ENCODE results near the gene CTBP1. TPM values are rescaled to one million over a fixed set of nuclear protein-coding genes. Genes with fewer than 3 reads are reported as not detected.

CTBP1 gene
- total and polyA plus RNA-seq, 9 of the 15 experiments (the other 6 are each of a cell fraction or from before 2014, with no cell fraction given), result 14.5 to 162 (median 68.2) TPM

- TF ChIP-seq BHLHE40 (IDR thresholded peaks at IDR 0.05; ENCODE audit: low read length) (0 out of 2 replicates have a peak, but pooled peaks have one; percentile 39), ZNF695 (CRISPR knock-in tag; IDR thresholded peaks at IDR 0.05) (no peak), RUNX1 (IDR thresholded peaks at IDR 0.05; ENCODE audit: low read depth) (no peak), DPF2 (IDR thresholded peaks at IDR 0.05) (no peak), BRCA1 (IDR thresholded peaks at IDR 0.05) (no peak), BRCA1 (CRISPR knock-in tag; IDR thresholded peaks at IDR 0.05) (no peak), CAMTA2 (CRISPR knock-in tag; conservative IDR thresholded peaks at IDR 0.05) (no peak), POLR2G (IDR thresholded peaks at IDR 0.05; ENCODE audit: low read depth, low read length) (peak; percentile 80), PCBP2 (IDR thresholded peaks at IDR 0.05; ENCODE audit: low read depth, low read length, poor library complexity, severe bottlenecking) (no peak), ZNF778 (CRISPR knock-in tag; IDR thresholded peaks at IDR 0.05) (no peak), RFX7 (CRISPR knock-in tag; IDR thresholded peaks at IDR 0.05) (no peak), ADNP (tag; IDR thresholded peaks at IDR 0.05) (no peak), XRCC5 (IDR thresholded peaks at IDR 0.05; ENCODE audit: low read depth, low read length) (peak; percentile 51), ZNF584 (CRISPR knock-in tag; IDR thresholded peaks at IDR 0.05; ENCODE audit: low read depth) (no peak), TAF7 (tag; IDR thresholded peaks at IDR 0.05) (no peak; the same call in 1 of the 2 replicates), SMARCE1 (IDR thresholded peaks at IDR 0.05) (no peak), ZBTB1 (CRISPR knock-in tag; IDR thresholded peaks at IDR 0.05; ENCODE audit: borderline replicate concordance, low read depth) (0 out of 2 replicates have a peak, but pooled peaks have one; percentile 58), XRCC4 (IDR thresholded peaks at IDR 0.05; ENCODE audit: extremely low read depth, insufficient read depth, insufficient read length) (no peak), ZNF76 (CRISPR knock-in tag; IDR thresholded peaks at IDR 0.05; ENCODE audit: borderline replicate concordance) (no peak), HIVEP1 (CRISPR knock-in tag; IDR thresholded peaks at IDR 0.05) (no peak), MYC (IDR thresholded peaks at IDR 0.05; ENCODE audit: low read depth, low read length) (no peak; the same call in 1 of the 2 replicates), MYC (CRISPR knock-in tag; IDR thresholded peaks at IDR 0.05; ENCODE audit: borderline replicate concordance, low read depth) (0 out of 2 replicates have a peak, but pooled peaks have one; percentile 44), ZNF766 (CRISPR knock-in tag; conservative IDR thresholded peaks at IDR 0.05) (no peak), NFXL1 (CRISPR knock-in tag; IDR thresholded peaks at IDR 0.05) (no peak), MAFF (IDR thresholded peaks at IDR 0.05; ENCODE audit: low read length) (no peak), MTA2 (IDR thresholded peaks at IDR 0.05; ENCODE audit: low read depth) (no peak), ZNF79 (CRISPR knock-in tag; IDR thresholded peaks at IDR 0.05; ENCODE audit: low read depth) (no peak), POLR2A (conservative IDR thresholded peaks at IDR 0.05) (no peak; the same call in none of the 2 replicates), PURB (CRISPR knock-in tag; IDR thresholded peaks at IDR 0.05; ENCODE audit: low read depth) (no peak)
- TF ChIP-seq, protein P1, sequence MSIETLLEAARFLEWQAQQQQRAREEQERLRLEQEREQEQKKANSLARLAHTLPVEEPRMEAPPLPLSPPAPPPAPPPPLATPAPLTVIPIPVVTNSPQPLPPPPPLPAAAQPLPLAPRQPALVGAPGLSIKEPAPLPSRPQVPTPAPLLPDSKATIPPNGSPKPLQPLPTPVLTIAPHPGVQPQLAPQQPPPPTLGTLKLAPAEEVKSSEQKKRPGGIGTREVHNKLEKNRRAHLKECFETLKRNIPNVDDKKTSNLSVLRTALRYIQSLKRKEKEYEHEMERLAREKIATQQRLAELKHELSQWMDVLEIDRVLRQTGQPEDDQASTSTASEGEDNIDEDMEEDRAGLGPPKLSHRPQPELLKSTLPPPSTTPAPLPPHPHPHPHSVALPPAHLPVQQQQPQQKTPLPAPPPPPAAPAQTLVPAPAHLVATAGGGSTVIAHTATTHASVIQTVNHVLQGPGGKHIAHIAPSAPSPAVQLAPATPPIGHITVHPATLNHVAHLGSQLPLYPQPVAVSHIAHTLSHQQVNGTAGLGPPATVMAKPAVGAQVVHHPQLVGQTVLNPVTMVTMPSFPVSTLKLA (conservative IDR thresholded peaks at IDR 0.05), result peak; percentile 42 to 43; a peak in 1 of 4 replicates
- TF ChIP-seq, protein P2, sequence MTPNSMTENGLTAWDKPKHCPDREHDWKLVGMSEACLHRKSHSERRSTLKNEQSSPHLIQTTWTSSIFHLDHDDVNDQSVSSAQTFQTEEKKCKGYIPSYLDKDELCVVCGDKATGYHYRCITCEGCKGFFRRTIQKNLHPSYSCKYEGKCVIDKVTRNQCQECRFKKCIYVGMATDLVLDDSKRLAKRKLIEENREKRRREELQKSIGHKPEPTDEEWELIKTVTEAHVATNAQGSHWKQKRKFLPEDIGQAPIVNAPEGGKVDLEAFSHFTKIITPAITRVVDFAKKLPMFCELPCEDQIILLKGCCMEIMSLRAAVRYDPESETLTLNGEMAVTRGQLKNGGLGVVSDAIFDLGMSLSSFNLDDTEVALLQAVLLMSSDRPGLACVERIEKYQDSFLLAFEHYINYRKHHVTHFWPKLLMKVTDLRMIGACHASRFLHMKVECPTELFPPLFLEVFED (CRISPR knock-in tag; conservative IDR thresholded peaks at IDR 0.05), result no peak
Observed at GRCh38 chr4:1167244-1167949, 81.5 kb downstream of the CTBP1 start (continued).

All from K562 (cell line).